Activated CD4-positive, alpha-beta T cell treated with anti-CD3 and anti-CD28 coated beads, Interleukin-10, Interleukin-2, amounts not matched to agents 100 ng/mL and 50 ng/mL, durations not matched to agents 16 hours and 8 hours (primary cell): ENCODE measurements around the gene FAM117A.

Source experiments
- DNase-seq: peaks from one replicate; pipeline ENCODE4 v3.0.0-alpha.2; 2020

Gene FAM117A

DNA sequence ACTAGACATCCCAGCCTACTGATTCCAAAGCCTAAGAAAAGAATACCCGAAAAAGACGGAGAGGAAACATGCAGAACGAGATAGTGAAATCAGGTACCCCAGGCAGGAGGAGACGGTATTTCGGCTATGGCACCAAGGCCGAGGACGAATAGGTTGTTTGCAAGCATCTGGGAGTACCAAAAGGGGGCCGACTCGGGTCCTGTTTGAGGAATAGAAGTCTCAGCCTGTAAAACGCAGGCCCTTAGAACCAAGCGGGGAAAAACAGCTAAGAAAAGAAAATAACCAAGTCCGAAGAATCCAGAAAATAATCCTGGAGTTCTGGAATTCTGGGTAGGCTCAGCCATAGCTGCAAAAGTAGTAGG is 56.7 kb downstream of the FAM117A start:
- no peak for DNase-seq

GRCh38 chr17:49705254-49705653 is 58.7 kb downstream of the FAM117A start:
- no peak for DNase-seq

- DNase-seq: peak; percentile 43
These were observed 60.2 kb downstream of the FAM117A start for GRCh38 chr17:49703557-49704277.

GRCh38 chr17:49700960-49701359 is 63.0 kb downstream of the FAM117A start:
- no peak for DNase-seq

DNA sequence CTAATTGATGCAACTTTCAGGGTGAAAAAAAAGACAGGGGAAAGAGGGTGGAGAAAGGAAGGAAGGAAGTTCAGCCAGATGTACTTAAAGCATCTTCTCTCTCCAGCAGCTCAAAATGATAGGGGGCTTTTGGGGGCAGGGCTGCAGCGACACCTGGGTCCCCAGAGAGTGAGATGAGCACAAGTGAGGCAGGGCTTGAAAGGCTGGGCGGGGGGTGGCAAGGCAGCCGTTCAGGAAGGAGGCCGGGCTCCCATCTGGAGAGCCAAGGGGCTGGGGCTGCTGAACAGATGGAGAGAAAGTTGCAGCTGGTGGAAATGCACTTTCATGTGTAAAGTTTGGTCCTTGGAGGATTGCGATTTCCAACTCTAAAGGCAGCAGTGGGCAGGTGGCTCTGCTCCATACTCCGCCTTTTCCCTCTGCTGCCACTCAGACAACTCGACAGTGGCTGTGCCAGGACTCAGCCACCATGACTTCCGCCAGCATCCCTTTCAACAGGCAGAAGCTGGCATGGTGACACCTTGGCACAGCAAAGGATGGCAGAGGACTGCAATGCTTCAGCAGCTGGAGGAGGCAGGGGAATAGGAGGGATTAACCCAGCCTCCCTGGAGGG is 63.9 kb downstream of the FAM117A start:
- no peak for DNase-seq

DNA sequence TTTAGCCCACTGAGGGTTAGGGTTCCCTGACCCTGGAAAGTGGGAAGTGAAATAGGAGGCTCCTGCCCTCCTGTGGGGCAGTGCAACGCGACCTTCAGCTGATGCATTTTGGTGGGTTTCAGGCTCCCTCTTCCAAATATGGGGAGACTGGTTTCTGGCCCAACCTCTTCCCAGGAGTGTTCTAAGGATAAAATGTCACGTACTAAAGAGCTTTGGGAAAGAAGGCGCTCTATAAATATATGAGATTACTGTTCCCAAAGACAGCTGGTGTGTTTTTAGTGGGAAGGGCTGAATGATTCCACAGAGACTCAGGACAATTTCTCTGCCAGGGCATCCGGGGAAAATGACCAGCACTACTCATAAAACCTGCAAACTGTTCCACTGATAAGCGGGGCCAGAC is 65.9 kb downstream of the FAM117A start:
- DNase-seq: no peak

GRCh38 chr17:49696233-49696761 is 67.6 kb downstream of the FAM117A start:
- DNase-seq: peak; percentile 84

GRCh38 chr17:49695698-49696232 is 68.2 kb downstream of the FAM117A start:
- no peak for DNase-seq

- peak; percentile 70 for DNase-seq
These were observed 68.9 kb downstream of the FAM117A start for GRCh38 chr17:49694847-49695697.

DNA sequence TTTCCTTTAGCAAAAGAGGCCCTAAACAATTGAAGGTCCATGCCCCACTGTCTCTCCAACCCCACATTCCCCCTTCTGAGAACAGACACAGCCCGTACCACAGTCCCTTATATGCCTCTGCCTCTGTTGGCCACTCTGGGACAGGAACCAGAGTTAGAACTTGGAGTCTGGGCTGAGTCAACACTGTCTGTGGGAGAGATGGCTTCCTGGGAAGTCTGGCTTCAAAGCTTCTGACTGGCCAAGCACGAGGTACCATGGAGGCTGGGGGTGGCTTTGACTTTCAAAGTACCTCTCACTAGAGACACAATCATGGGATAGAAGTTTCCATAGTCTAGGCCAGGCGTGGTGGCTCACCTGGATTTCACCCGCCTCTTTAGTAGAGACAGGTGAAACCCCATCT is 71.2 kb downstream of the FAM117A start:
- no peak for DNase-seq

- no peak for DNase-seq
These were observed 72.2 kb downstream of the FAM117A start for GRCh38 chr17:49691677-49692191.

DNA sequence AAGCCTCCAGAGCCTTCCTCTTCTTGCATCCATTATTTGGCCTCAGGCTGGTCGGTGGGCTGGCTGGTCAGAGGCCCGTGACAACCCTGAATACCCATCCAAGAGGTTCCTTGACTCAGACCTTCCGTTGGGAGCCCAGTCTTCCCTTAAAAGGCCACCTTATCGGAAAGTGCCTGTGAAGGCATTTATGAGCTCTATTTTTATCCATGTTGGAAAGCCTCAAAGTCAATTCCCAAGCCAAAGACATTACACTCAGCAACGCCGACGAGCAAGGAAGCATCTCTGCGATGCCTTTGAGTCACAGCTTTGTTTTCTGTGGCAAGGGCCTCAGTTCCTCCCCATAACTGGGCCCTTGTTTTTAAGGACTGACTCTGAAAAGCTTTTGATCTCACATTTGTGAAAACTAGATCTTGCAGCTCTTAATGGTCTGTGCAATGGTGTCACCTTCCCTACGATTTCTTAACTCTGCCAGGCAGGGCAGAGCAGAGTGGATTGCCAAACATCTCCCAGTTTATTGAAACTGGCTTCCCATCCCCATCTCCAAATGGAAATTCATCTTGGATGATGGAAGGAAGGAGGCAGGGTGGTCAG is 72.8 kb downstream of the FAM117A start:
- no peak for DNase-seq

DNA sequence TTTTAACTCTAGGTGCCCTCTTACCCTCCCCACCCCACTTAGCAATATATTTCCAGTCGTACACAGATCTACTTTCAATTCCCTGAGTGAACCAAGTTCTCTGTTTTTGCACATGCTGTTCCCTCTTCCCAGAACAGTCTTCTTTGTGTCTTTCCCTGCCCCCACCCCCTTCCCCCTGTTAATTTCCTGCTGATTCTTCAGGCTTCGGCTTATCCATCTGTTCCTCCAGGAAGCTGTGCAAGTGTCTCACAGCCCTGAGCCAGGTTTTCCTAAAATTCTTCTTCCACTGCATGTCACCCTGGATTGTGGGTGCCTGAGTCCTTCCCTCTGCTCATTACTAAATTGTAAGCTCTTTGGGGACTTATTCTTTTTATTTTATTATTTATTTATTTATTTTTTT is 73.7 kb downstream of the FAM117A start:
- no peak for DNase-seq

DNA sequence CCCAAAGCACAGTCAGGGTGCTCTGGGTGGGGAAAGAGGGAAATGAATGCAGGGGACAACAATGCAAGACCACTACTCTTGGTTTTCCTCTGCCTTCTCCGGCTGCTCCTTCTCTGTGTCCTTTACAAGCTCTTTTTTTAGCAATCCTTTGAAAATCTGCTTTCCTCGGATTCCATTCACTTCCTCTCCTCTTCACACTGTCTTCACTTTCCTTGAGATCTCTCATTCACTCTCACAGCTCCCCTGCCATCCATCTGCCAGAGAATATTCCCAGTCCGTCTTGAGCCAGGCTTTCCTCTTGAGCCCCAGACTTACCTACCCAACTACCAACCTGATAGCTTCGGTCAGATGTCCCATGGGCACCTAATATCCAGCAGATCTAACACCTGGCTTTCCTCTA is 75.1 kb downstream of the FAM117A start:
- no peak for DNase-seq

- DNase-seq: peak; percentile 26
These were observed 75.9 kb downstream of the FAM117A start for GRCh38 chr17:49687878-49688491.

- DNase-seq: no peak
These were observed 82.6 kb downstream of the FAM117A start for GRCh38 chr17:49681106-49681979.

DNA sequence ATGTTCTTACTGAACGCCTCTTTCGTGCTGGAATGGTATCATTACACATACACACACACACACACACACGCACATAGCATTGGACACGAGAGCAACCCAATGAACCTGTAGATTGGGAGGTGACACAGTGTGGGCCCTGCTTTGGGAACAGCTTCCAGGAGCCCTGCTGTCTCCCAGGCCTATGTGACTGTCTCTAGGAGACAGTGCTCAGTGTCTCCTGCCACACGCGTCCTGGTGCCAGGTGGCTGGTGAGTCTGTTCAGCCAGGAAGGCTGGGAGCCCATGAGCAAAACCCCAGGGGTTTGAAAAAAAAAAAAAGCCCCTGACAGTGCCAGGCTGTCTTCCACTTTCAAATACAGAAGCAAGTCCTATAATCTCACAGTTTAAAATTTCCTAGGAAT is 83.6 kb downstream of the FAM117A start:
- DNase-seq: no peak

GRCh38 chr17:49677933-49678847 is 85.7 kb downstream of the FAM117A start, which contains the start of gene SPOP:
Gene SPOP (minus strand): TSS chr17:49678097. CDS start chr17:49622810, 55,287 bp downstream.
- peak; percentile 99 for DNase-seq

GRCh38 chr17:49677134-49677932 is 86.6 kb downstream of the FAM117A start:
- peak; percentile 98 for DNase-seq
